ENCODE data around the gene SMARCD3.

GRCh38 chr7:151275813-151276577 is 27.5 kb upstream of the SMARCD3 start:
- TF ChIP-seq, protein P1, sequence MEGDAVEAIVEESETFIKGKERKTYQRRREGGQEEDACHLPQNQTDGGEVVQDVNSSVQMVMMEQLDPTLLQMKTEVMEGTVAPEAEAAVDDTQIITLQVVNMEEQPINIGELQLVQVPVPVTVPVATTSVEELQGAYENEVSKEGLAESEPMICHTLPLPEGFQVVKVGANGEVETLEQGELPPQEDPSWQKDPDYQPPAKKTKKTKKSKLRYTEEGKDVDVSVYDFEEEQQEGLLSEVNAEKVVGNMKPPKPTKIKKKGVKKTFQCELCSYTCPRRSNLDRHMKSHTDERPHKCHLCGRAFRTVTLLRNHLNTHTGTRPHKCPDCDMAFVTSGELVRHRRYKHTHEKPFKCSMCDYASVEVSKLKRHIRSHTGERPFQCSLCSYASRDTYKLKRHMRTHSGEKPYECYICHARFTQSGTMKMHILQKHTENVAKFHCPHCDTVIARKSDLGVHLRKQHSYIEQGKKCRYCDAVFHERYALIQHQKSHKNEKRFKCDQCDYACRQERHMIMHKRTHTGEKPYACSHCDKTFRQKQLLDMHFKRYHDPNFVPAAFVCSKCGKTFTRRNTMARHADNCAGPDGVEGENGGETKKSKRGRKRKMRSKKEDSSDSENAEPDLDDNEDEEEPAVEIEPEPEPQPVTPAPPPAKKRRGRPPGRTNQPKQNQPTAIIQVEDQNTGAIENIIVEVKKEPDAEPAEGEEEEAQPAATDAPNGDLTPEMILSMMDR (IDR thresholded peaks at IDR 0.05) = no peak
- no peak for TF ChIP-seq POLR2A (IDR thresholded peaks at IDR 0.05)

Data from thyroid gland (tissue), 4 donors.